Limb (tissue), 2 donors: ENCODE measurements around the gene LY86.

Experiments used
- DNase-seq, 2 donors: peaks; one replicate each; pipeline ENCODE4 v3.0.0-alpha.2; 2016; ENCODE audit errors: extremely low spot score in 2 of 2

The LY86 gene

GRCh38 chr6:6570929-6571671 lies 17.4 kb upstream of the LY86 start:
- no peak for DNase-seq

- DNase-seq, result no peak
Observed at GRCh38 chr6:6575143-6575542, 13.4 kb upstream of the LY86 start.

- DNase-seq, result no peak
Observed at GRCh38 chr6:6577735-6578134, 10.8 kb upstream of the LY86 start.

- DNase-seq, result no peak
Observed at GRCh38 chr6:6579281-6579680, 9.2 kb upstream of the LY86 start.

DNA sequence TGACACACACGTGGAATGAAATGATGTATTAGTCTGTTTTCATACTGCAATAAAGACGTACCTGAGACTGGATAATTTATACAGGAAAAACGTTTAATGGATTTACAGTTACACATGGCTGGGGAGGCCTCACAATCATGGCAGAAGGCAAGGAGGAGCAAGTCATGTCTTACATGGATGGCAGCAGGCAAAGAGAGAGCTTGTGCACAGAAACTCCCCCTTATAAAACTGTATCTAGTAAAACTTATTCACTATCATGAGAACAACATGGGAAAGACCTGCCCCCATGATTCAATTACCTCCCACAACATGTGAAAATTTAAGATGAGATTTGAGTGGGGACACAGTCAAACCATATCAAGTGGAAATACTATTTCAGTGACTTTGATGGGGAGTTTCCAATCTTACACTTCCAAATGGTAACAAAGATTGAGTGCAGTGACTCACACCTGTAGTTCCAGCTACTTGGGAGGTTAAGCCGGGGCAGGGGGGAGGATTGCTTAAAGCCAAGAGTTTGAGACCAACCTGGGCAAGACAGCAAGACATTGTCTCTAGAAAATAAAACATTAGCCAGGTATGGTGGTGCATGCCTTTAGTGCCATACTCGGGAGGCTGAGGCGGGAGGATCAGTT lies 8.2 kb upstream of the LY86 start:
- DNase-seq, result no peak

DNA sequence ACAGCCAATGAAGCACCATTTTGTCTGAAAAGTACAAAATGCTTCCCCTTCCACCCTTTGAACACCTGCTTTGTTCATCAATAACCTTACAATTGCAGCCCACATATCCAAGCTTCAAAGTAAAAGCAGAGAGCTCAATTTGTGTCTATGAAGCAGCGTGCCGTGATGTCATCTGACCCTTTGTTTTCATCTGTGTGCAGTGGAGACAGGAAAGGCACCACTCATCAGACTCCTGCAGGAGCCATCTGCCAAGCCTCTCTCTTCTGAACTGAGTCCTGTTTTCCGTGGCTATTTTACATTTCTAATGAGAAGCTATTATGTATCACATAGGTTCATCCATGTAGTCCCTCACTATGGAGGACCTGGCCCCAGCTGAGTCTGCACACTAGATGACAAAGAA lies 7.5 kb upstream of the LY86 start:
- no peak for DNase-seq

- DNase-seq, result no peak
Observed at GRCh38 chr6:6582131-6582530, 6.4 kb upstream of the LY86 start.

DNA sequence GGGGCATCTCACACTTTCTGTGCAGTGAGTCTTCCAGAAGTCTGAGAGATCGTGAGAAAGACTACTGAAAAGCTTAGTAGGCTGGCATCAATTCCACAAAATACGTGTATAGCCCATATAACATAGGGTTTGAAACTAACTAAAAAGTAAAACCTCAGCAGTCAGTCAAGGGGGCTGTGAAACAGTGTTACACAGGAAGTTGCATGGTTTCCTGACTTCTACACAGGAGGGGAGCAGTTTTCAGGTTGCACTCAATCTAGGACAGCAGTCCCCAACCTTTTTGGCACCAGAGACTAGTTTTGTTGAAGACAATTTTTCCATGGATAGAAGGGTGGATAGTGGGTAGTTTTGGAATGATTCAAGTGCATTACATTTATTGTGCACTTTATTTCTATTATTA lies 4.7 kb upstream of the LY86 start:
- no peak for DNase-seq

- DNase-seq, result no peak
Observed at GRCh38 chr6:6584310-6585002, 4.1 kb upstream of the LY86 start.

DNA sequence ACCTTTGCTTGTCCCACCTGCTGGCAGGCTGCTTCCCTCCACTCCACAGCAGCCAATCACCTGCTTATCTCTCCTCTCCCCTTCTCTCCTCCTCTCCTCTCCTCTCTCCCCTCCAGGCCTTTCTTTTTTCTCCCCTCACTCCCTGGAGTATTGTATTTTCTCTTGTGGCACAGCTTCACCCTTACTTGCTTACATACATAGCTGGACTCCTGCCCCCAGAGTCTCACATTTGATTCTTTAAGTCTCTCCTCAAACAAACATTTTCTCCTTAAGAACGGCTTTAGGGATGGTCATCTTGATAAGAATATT lies 3.6 kb upstream of the LY86 start:
- no peak for DNase-seq

DNA sequence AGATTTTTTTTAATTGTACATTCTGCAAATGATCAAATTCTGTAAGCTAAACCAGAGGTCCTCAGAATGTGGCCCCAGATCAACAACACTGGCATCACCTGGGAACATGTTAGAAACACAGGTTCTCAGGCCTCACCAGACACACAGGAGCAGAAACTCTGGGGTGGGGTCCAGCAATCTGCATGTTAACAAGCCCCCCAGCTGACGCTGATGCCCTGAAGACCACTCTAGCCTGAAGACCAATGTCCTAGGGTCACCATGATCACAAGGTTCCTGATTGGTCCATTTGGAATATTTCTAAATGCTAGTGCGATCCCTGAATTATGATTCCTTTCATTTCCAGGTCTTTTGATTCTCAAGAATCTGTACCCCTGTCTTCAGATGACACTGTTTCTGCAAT lies 2.4 kb upstream of the LY86 start:
- no peak for DNase-seq

DNA sequence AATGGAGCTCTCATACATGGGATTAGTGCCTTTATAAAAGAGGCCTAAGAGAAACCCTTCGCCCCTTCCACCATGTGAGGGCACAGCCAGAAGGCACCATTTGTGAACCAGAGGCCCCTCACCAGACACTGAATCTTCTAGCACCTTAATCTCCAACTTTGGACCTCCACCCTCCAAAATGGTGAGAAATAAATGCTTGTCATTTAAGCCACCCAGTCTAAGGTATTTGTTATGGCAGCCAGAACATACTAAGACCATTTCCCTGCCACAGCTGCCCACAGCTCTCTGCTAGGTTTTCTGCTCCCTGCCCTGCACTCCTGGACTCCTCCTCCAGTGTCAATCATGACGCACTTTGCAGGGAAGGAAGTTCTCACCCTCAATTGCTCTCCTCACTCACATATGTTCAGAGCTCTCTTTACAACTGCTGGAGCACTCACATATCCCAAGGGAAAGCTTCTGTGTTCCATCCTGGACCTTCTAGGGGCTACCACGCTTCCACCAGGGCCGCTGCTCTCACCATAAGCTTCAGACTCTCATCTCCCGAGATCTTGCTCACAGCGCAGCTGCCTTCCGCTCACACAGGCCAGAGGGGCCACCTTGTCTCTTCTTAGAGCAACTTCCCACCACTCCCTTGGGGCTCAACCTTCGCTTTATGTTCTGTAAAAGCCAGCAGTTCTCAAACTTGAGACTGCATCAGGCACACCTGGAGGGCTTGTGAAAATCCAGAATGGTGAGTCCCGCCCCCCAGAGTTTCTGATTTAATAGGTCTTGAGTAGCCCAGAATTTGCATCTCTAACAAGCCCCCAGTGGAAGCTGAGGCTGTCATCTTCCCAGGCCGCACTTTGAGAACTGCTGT lies 1.6 kb upstream of the LY86 start:
- DNase-seq, result no peak

DNA sequence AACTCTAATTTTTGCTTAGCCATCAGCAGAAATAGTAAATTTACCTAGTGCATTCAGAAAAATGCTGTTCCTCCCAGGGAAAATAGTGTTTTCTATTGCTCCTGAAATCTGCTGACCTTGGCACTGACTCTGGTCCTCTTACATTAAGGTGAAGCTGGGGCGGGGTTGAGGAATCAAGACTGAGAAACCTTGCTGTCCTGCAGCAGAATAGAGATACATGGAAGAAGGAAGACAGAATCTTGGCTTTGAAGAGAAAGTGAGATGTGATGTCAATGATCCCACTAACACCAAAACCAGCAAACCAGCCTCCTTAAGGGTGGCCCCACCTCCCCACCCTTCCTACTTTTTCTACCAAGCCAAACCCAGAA lies 840 bp upstream of the LY86 start:
- DNase-seq, result no peak

DNA sequence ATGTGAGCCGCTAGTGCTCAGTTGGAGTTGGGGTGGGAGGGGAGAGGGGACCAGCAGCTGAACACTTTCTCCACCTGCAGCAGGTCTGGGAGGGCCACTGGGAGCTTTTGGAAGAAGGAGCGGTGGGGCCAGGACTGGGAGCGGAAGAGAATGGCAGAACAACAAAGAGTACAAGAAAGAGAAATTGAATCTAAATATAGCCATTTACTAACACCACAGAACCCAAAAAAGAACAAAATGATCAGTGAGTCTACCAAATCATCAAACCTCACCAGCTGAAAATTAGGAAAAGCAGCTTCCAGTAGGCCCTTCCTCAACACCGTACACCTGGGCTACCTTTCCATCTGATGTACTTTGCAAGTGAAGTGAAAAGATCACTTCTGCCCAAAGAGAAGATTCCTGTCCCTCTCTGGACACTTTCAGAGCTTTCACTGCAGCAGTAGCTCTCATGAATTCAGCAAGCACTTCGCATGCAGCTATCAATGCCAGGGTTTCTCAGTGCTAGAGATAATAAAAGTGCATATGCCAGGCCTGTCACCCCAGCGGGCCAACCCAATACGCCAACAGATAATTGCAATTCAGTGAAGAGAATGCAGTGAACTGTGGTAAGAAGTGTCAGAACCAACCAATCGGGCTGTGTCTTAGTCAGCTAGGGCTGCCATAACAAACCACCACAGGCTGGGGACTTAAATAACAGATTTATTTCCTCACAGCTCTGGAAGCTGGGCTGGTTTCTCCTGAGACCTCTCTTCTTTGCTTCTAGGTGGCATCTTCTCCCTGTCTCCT lies 597 bp downstream of the LY86 start:
- no peak for DNase-seq

DNA sequence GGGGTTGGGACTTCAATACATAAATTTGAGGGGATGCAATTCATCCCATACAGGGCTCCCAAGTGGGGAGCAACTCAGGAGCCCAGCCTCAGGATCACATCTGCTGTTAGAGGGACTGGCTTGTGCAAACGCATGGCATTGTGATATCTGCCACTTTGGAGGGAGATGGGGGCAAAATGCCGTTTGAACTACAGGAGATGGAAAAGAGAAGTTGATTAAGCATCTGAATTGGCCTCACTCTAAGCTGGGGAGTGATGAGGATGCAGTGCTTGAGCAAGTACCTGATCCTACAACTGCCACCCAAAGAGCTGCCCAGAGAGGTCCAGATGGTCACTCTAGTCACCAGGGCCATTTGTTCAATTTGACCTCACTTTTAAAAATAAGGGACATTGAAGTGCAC lies 2.0 kb downstream of the LY86 start:
- no peak for DNase-seq

DNA sequence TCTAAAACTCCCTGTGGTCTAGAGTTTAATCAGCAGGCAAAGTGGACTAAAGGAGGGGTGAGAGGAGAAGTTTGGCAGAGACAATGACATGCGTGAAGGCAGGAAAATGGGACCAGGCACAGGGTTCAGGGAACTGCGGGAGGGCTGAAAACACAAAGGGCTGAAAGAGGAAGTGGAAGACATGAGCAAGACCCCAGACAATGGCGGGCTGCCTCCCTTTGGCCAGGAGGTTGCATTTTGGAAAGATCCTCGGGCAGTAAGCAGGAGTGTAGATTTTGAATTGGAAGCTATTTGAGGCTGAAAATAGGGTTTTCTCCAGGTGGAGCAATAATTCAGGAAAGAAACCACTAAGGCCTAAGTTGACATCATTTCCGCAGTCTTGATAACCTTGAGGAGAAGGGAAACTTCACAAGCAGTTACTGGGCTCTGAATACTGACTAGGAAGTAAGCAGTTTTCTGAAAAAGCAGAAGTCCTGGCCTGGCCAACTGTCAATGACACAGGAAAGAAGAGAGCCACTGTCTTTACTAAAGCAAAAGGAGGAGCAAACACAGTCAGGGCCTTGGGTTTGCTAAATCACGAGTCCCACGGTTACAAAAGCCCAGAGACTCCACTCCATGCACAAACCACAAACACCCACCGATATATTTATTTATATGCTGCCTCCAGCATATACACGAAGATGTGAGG lies 3.4 kb downstream of the LY86 start:
- DNase-seq, result no peak

DNA sequence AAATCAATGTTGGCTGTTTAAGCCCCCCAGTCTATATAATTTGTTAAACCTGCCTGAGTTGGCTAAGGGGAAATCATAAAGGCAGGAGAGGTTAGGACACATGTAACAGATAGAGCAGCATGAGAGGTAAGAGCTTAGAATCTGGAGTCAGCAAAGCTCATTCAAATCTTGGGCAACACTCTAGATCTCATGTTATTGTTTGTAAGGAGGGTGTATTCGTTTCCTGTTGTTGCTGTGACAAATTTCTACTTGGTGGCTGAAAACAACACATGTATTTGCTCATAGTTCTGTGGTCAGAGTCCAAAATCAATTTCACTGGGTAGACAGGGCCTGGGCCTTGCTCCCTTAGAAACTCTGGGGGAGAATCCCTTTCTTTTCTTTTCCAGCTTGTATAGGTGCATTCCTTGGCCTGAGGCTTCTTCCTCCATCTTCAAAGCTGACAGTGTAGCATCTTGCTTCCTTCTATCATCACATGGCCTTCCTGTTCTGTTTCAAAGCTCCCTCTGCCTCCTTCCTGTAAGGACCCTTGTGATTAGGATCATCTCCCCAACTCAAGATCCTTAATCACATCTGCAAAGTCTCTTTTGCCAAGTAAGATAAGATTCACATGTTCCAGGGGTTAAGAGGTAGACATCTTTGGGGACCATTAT lies 4.4 kb downstream of the LY86 start:
- DNase-seq, result no peak

GRCh38 chr6:6593867-6594468 lies 5.4 kb downstream of the LY86 start:
- DNase-seq, result no peak

- no peak for DNase-seq
Observed at GRCh38 chr6:6595025-6595424, 6.5 kb downstream of the LY86 start.

DNA sequence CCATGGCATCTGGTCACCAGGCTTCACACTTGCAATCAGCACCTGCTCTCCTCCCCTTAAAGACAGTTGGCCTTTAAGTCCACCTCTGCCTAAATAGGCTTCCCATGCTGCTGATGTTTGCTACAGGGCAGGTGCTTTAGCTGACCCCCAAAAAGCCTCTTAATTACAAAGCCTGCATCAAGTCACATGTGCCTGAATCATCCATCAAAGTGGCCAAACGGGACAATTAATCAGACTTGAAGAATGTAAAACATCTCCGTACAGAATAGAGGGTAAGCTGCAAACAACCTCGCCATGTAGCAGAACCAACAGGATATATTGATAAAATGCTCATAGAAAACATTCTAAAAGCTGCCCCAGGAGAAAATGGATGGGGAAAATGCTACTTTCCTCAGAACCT lies 7.4 kb downstream of the LY86 start:
- DNase-seq, result no peak
